WTC11 (cell line): Measurements from ENCODE around the gene POLD4. TPM values are rescaled to one million over a fixed set of nuclear protein-coding genes. Genes with fewer than 3 reads are reported as not detected.

Experiments used
- ATAC-seq: fragments of 200-7000 bp; cut with Tn5 transposase; 2 replicates; pipeline ENCODE4 v1.10.0; 2021; ENCODE audit warnings: mild to moderate bottlenecking, moderate library complexity
- CTCF ChIA-PET: fragments of 300-600 bp; sonication (Branson Sonifier 250); formaldehyde crosslinking; loops from one replicate; lab custom pipeline; 2021; ENCODE audit warnings: antibody characterized with exemption; lab: Charles Lee
- POLR2A ChIA-PET: fragments of 350-600 bp; sonication (Branson Sonifier 250); formaldehyde crosslinking; loops from one replicate; lab custom pipeline; 2021; ENCODE audit warnings: antibody characterized with exemption; lab: Charles Lee
- DNase-seq: peaks from one replicate; pipeline ENCODE4 v3.0.0; 2021; ENCODE audit warnings: low spot score
- H3K27ac Mint-ChIP-seq: 2 replicates; pipeline ENCODE4 v1.8.0; 2021; ENCODE audit warnings: mixed read lengths
- H3K27me3 Mint-ChIP-seq: 2 replicates; pipeline ENCODE4 v1.8.0; 2021; ENCODE audit warnings: low read depth, mild to moderate bottlenecking, moderate library complexity, mixed read lengths
- H3K36me3 Mint-ChIP-seq: 2 replicates; pipeline ENCODE4 v1.8.0; 2021; ENCODE audit warnings: mixed read lengths
- H3K4me1 Mint-ChIP-seq: 2 replicates; pipeline ENCODE4 v1.8.0; 2022; ENCODE audit warnings: mixed read lengths
- H3K4me3 Mint-ChIP-seq: 2 replicates; pipeline ENCODE4 v1.8.0; 2021; ENCODE audit warnings: mild to moderate bottlenecking, moderate library complexity, mixed read lengths
- H3K9me3 Mint-ChIP-seq: 2 replicates; pipeline ENCODE4 v1.8.0; 2021; ENCODE audit warnings: mixed read lengths
- AFF4 ChIP-seq: sonication (generic); formaldehyde crosslinking; IDR thresholded peaks from 2 replicates; pipeline ENCODE4 v1.8.1; 2023; ENCODE audit warnings: mild to moderate bottlenecking, missing genetic modification reagents, borderline replicate concordance
- AR ChIP-seq: fragments of 250-450 bp; sonication (Bioruptor Pico); IDR thresholded peaks from 2 replicates; pipeline ENCODE4 v1.9.0; 2021; ENCODE audit warnings: mild to moderate bottlenecking
- ATF6 ChIP-seq: sonication (generic); formaldehyde crosslinking; IDR thresholded peaks from 2 replicates; pipeline ENCODE4 v1.8.1; 2023; ENCODE audit warnings: mild to moderate bottlenecking, missing genetic modification reagents
- CTCF ChIP-seq: fragments of 200-600 bp; IDR thresholded peaks from 2 replicates; pipeline ENCODE4 v1.8.0; 2022; ENCODE audit warnings: antibody characterized with exemption
- ERG ChIP-seq: fragments of 250-450 bp; sonication (Bioruptor Pico); IDR thresholded peaks from 2 replicates; pipeline ENCODE4 v1.8.0; 2021; ENCODE audit warnings: mild to moderate bottlenecking
- ETV6 ChIP-seq: sonication (generic); formaldehyde crosslinking; IDR thresholded peaks from 2 replicates; pipeline ENCODE4 v1.8.1; 2022; ENCODE audit warnings: mild to moderate bottlenecking, missing genetic modification reagents
- FOXJ3 ChIP-seq: sonication (generic); formaldehyde crosslinking; IDR thresholded peaks from 2 replicates; pipeline ENCODE4 v1.9.0; 2021; ENCODE audit warnings: missing genetic modification reagents, mild to moderate bottlenecking, borderline replicate concordance
- FOXP1 ChIP-seq: sonication (generic); formaldehyde crosslinking; IDR thresholded peaks from 2 replicates; pipeline ENCODE4 v1.8.0; 2022; ENCODE audit warnings: missing genetic modification reagents, mild to moderate bottlenecking, moderate library complexity, borderline replicate concordance
- IRF1 ChIP-seq: sonication (generic); formaldehyde crosslinking; IDR thresholded peaks from 2 replicates; pipeline ENCODE4 v1.8.0; 2023; ENCODE audit warnings: missing genetic modification reagents
- NFATC4 ChIP-seq: fragments of 250-450 bp; sonication (Bioruptor Pico); IDR thresholded peaks from 2 replicates; pipeline ENCODE4 v1.9.0; 2021; ENCODE audit warnings: mild to moderate bottlenecking
- NFE2L1 ChIP-seq: sonication (generic); formaldehyde crosslinking; IDR thresholded peaks from 2 replicates; pipeline ENCODE4 v1.8.1; 2023; ENCODE audit warnings: missing genetic modification reagents
- PRRX2 ChIP-seq: fragments of 250-450 bp; sonication (Bioruptor Pico); IDR thresholded peaks from 2 replicates; pipeline ENCODE4 v1.8.0; 2021; ENCODE audit warnings: mild to moderate bottlenecking
- RELA ChIP-seq: sonication (generic); formaldehyde crosslinking; IDR thresholded peaks from 2 replicates; pipeline ENCODE4 v1.8.1; 2022; ENCODE audit warnings: missing genetic modification reagents, mild to moderate bottlenecking, borderline replicate concordance
- SP1 ChIP-seq: sonication (generic); formaldehyde crosslinking; conservative IDR thresholded peaks from 2 replicates; pipeline ENCODE4 v1.8.1; 2022; ENCODE audit warnings: missing genetic modification reagents
- TEAD4 ChIP-seq: sonication (generic); formaldehyde crosslinking; IDR thresholded peaks from 2 replicates; pipeline ENCODE4 v1.8.0; 2022; ENCODE audit warnings: mild to moderate bottlenecking, missing genetic modification reagents
- USF2 ChIP-seq: sonication (generic); formaldehyde crosslinking; IDR thresholded peaks from 2 replicates; pipeline ENCODE4 v1.8.1; 2023; ENCODE audit warnings: mild to moderate bottlenecking, missing genetic modification reagents, moderate library complexity
- ZNF396 ChIP-seq: fragments of 250-450 bp; sonication (Bioruptor Pico); IDR thresholded peaks from 2 replicates; pipeline ENCODE4 v1.8.0; 2021; ENCODE audit warnings: mild to moderate bottlenecking, moderate library complexity, borderline replicate concordance
- ZNF671 ChIP-seq: fragments of 250-450 bp; sonication (Bioruptor Pico); IDR thresholded peaks from 2 replicates; pipeline ENCODE4 v1.8.0; 2021; ENCODE audit warnings: mild to moderate bottlenecking
- total RNA-seq: library from RNA; stranded (reverse); gene quantifications from 3 replicates; pipeline ENCODE4 v1.2.3, GENCODE V29; 2021

The POLD4 gene
- total RNA-seq, 1 experiment from 2014 or later: 30.3 TPM

- Mint-ChIP-seq H3K27me3 (peaks cover 73% of the 10 kb centered on the region), H3K27ac (no peak overlapping the region), H3K36me3 (no peaks in the 10 kb centered on the region), H3K4me1 (peaks cover 43% of the 10 kb centered on the region), H3K4me3 (no peak overlapping the region), H3K9me3 (no peaks in the 10 kb centered on the region)
- TF ChIP-seq ERG (CRISPR knock-in tag) (no peak), ZNF671 (CRISPR knock-in tag) (no peak), RELA (CRISPR knock-in tag) (no peak), FOXP1 (no peak), AR (CRISPR knock-in tag) (no peak), FOXJ3 (CRISPR knock-in tag) (no peak), NFE2L1 (no peak)
- no peak for DNase-seq
- CTCF ChIA-PET: interaction anchor here (0.5 to 25.7 kb wide), 21 partner anchors 8 to 342 kb away, joined by 3 to 842 read pairs (median 4); partner anchors contain the start of genes POLD4, PPP1CA and RAD9A
- POLR2A ChIA-PET: interaction anchor here (0.6 to 1.1 kb wide), 4 partner anchors 9 to 131 kb away, joined by 3 read pairs; no protein-coding TSS in a partner anchor
- no peak for ATAC-seq
Measured at GRCh38 chr11:67370351-67371076, 17.2 kb upstream of the POLD4 start.

GRCh38 chr11:67369801-67370284, 16.5 kb upstream of the POLD4 start:
- Mint-ChIP-seq H3K4me3 (no peak overlapping the region), H3K27ac (no peak overlapping the region)
- TF ChIP-seq SP1 (CRISPR knock-in tag): no peak
- TF ChIP-seq NFATC4 (CRISPR knock-in tag): no peak
- TF ChIP-seq ZNF396: no peak
- no peak for TF ChIP-seq TEAD4 (CRISPR knock-in tag)
- no peak for TF ChIP-seq ETV6 (CRISPR knock-in tag)
- no peak for TF ChIP-seq AFF4
- TF ChIP-seq PRRX2 (CRISPR knock-in tag): no peak
- TF ChIP-seq CTCF: no peak
- TF ChIP-seq IRF1 (CRISPR knock-in tag): no peak
- TF ChIP-seq FOXJ3 (CRISPR knock-in tag): no peak
- no peak for TF ChIP-seq ATF6 (CRISPR knock-in tag)
- no peak for TF ChIP-seq USF2 (CRISPR knock-in tag)
- TF ChIP-seq, all 79 proteins: peak for 0
- Mint-ChIP-seq H3K36me3 (no peaks in the 10 kb centered on the region), H3K9me3 (no peaks in the 10 kb centered on the region), H3K4me1 (peaks cover 42% of the 10 kb centered on the region), H3K27me3 (peaks cover 72% of the 10 kb centered on the region)
- ATAC-seq (no peak), DNase-seq (no peak)
- ChIA-PET CTCF (interaction anchor here (0.5 to 25.7 kb wide), 12 partner anchors 10 to 342 kb away, joined by 3 to 842 read pairs (median 5); partner anchors contain the start of genes POLD4 and PPP1CA), POLR2A (interaction anchor here (0.6 to 1.1 kb wide), 4 partner anchors 8 to 130 kb away, joined by 3 read pairs; no protein-coding TSS in a partner anchor)
